Esophagus muscularis mucosa (tissue), 3 donors: ENCODE results near the gene CSRP1.

Experiments used
- CTCF ChIP-seq, 3 experiments: fragments of 200-600 bp in 2 of 3; fragments of 450-650 bp in 1 of 3; sonication (generic) in 2 of 3; IDR thresholded peaks; one replicate each; pipeline ENCODE4 v1.5.1; 2017 to 2019; ENCODE audit warnings: antibody characterized with exemption in 3 of 3, mild to moderate bottlenecking in 2 of 3, moderate library complexity in 1 of 3
- POLR2AphosphoS5 ChIP-seq, 2 donors: sonication (generic); formaldehyde crosslinking; IDR thresholded peaks; one replicate each; pipeline ENCODE4 v1.6.1; 2017; ENCODE audit warnings: antibody characterized with exemption in 2 of 2

- TF ChIP-seq POLR2AphosphoS5 (IDR thresholded peaks at IDR 0.05), result no peak
- TF ChIP-seq CTCF (IDR thresholded peaks at IDR 0.05), result no peak
Measured at GRCh38 chr1:201444792-201445191, 62.1 kb downstream of the CSRP1 start.
